Myocyte (in vitro differentiated cells): ENCODE measurements around the gene CD226. TPM values are rescaled to one million over a fixed set of nuclear protein-coding genes. Genes with fewer than 3 reads are reported as not detected.
"Not testable (repeated sequence)": the region's sequence is repeated elsewhere in the genome, so short reads cannot be mapped to it uniquely, and the experiment has no call there.

Experiments
- DNase-seq: peaks from one replicate; pipeline ENCODE4 v3.0.0-alpha.2; 2012; ENCODE audit warnings: low read depth
- total RNA-seq: library from RNA; depleted of rRNA; stranded (reverse); fragments of >200 nt; gene quantifications from 2 replicates; pipeline ENCODE4 v1.2.3, GENCODE V29; 2014

CD226 gene
- total RNA-seq, 1 donor from 2014 or later: 0.16 TPM

- DNase-seq: no peak
Measured at GRCh38 chr18:69908838-69909237, 38.8 kb downstream of the CD226 start.

GRCh38 chr18:69906765-69907164 is 40.9 kb downstream of the CD226 start:
- DNase-seq: no peak

GRCh38 chr18:69900941-69901340 is 46.7 kb downstream of the CD226 start:
- DNase-seq: no peak

- DNase-seq: not testable (repeated sequence)
Measured at GRCh38 chr18:69899154-69899923, 48.3 kb downstream of the CD226 start.

GRCh38 chr18:69898241-69898861 is 49.3 kb downstream of the CD226 start:
- DNase-seq: peak; percentile 52

- DNase-seq: no peak
Measured at GRCh38 chr18:69897397-69898108, 50.1 kb downstream of the CD226 start.

- DNase-seq: no peak
Measured at GRCh38 chr18:69895066-69896047, 52.3 kb downstream of the CD226 start.

- DNase-seq: no peak
Measured at GRCh38 chr18:69894467-69894866, 53.2 kb downstream of the CD226 start.

GRCh38 chr18:69890558-69890957 is 57.1 kb downstream of the CD226 start:
- no peak for DNase-seq

- no peak for DNase-seq
Measured at GRCh38 chr18:69889009-69889408, 58.7 kb downstream of the CD226 start.

GRCh38 chr18:69887256-69887655 is 60.4 kb downstream of the CD226 start:
- DNase-seq: no peak

GRCh38 chr18:69885841-69886531 is 61.7 kb downstream of the CD226 start:
- no peak for DNase-seq

- no peak for DNase-seq
Measured at GRCh38 chr18:69885355-69885754, 62.3 kb downstream of the CD226 start.

GRCh38 chr18:69883781-69884180 is 63.9 kb downstream of the CD226 start:
- no peak for DNase-seq

- DNase-seq: no peak
Measured at GRCh38 chr18:69882965-69883668, 64.6 kb downstream of the CD226 start.

- no peak for DNase-seq
Measured at GRCh38 chr18:69880083-69880482, 67.6 kb downstream of the CD226 start.

- DNase-seq: not testable (repeated sequence)
Measured at GRCh38 chr18:69879051-69879450, 68.6 kb downstream of the CD226 start.

- DNase-seq: no peak
Measured at GRCh38 chr18:69878213-69878933, 69.3 kb downstream of the CD226 start.

GRCh38 chr18:69876490-69876889 is 71.2 kb downstream of the CD226 start:
- DNase-seq: no peak
